K562 (cell line): ENCODE measurements around the gene UNC50.

Source experiments
- CCAR2 ChIP-seq: fragments of 200-400 bp; formaldehyde crosslinking; IDR thresholded peaks from 2 replicates; pipeline ENCODE4 v1.6.1; 2017; ENCODE audit warnings: mild to moderate bottlenecking, low read depth, low read length
- CTCF ChIP-seq, 3 experiments: IDR thresholded peaks in 2 of 3; conservative IDR thresholded peaks in 1 of 3; 2 replicates each; pipeline ENCODE4 v1.5.1; 2011 to 2012; ENCODE audit warnings: low read length in 3 of 3, mild to moderate bottlenecking in 3 of 3, control low read depth in 2 of 3, improper control_type of control experiment in 1 of 3, inconsistent platforms in 1 of 3, low read depth in 1 of 3, mixed read lengths in 1 of 3, moderate library complexity in 1 of 3; ENCODE audit not compliant: insufficient read depth in 2 of 3
- JUND ChIP-seq, 2 experiments: IDR thresholded peaks; 2 replicates in 1 of 2; 3 replicates in 1 of 2; pipeline ENCODE4 v1.6.1; 2011; ENCODE audit warnings: borderline replicate concordance in 2 of 2, low read depth in 2 of 2, low read length in 2 of 2, improper control_type of control experiment in 1 of 2, missing biosample characterization in 1 of 2, missing genetic modification characterization in 1 of 2, missing genetic modification reagents in 1 of 2
- KLF6 ChIP-seq: fragments of 250-450 bp; sonication (Bioruptor Pico); IDR thresholded peaks from 2 replicates; pipeline ENCODE4 v1.4.0; 2020; ENCODE audit warnings: mild to moderate bottlenecking, moderate library complexity, borderline replicate concordance
- MAX ChIP-seq: sonication (generic); formaldehyde crosslinking; IDR thresholded peaks from 2 replicates; pipeline ENCODE4 v1.9.0; 2022; ENCODE audit warnings: mild to moderate bottlenecking, missing genetic modification reagents
- NR3C1 ChIP-seq: sonication (generic); formaldehyde crosslinking; IDR thresholded peaks from 2 replicates; pipeline ENCODE4 v1.8.1; 2022; ENCODE audit warnings: missing genetic modification reagents
- RNF2 ChIP-seq: sonication (generic); IDR thresholded peaks from 2 replicates; pipeline ENCODE4 v1.6.1; 2016
- SP1 ChIP-seq: sonication (generic); formaldehyde crosslinking; IDR thresholded peaks from 2 replicates; pipeline ENCODE4 v1.8.1; 2022; ENCODE audit warnings: mild to moderate bottlenecking, missing genetic modification reagents
- TAF15 ChIP-seq: fragments of 200-400 bp; formaldehyde crosslinking; IDR thresholded peaks from 2 replicates; pipeline ENCODE4 v1.6.1; 2017; ENCODE audit warnings: mild to moderate bottlenecking, low read depth, low read length, moderate library complexity
- ZBTB33 ChIP-seq: sonication (generic); formaldehyde crosslinking; IDR thresholded peaks from 2 replicates; pipeline ENCODE4 v1.8.1; 2023; ENCODE audit warnings: mild to moderate bottlenecking, missing genetic modification reagents
- ZNF644 ChIP-seq: fragments of 200-800 bp; sonication (Bioruptor generic); IDR thresholded peaks from 2 replicates; pipeline ENCODE4 v1.6.1; 2016; ENCODE audit warnings: low read depth, missing genetic modification characterization, missing compliant biosample characterization

GRCh38 chr2:98654699-98655495 is 46.5 kb downstream of the UNC50 start:
- TF ChIP-seq MAX (CRISPR knock-in tag): no peak
- TF ChIP-seq KLF6 (CRISPR knock-in tag): no peak
- no peak for TF ChIP-seq ZNF644 (tag)
- no peak for TF ChIP-seq RNF2
- no peak for TF ChIP-seq JUND (IDR thresholded peaks at IDR 0.05; ENCODE audit: borderline replicate concordance, low read depth, low read length)
- no peak for TF ChIP-seq JUND (tag; IDR thresholded peaks at IDR 0.05; ENCODE audit: borderline replicate concordance, low read depth, low read length)
- no peak for TF ChIP-seq CTCF (IDR thresholded peaks at IDR 0.05 in 2 of 3, conservative IDR thresholded peaks at IDR 0.05 in 1 of 3; ENCODE audit: insufficient read depth in 2 of 3, low read depth in 1 of 3, low read length in 3 of 3)
- no peak for TF ChIP-seq SP1 (CRISPR knock-in tag)
- TF ChIP-seq NR3C1: no peak
- no peak for TF ChIP-seq TAF15
- TF ChIP-seq ZBTB33 (CRISPR knock-in tag): no peak
- no peak for TF ChIP-seq CCAR2
